ENCODE results near the gene MARK1. TPM values are rescaled to one million over a fixed set of nuclear protein-coding genes. Genes with fewer than 3 reads are reported as not detected.

The MARK1 gene
- total and polyA plus RNA-seq, 2 of the 13 experiments (the other 11 are each of a cell fraction or from before 2014, with no cell fraction given) = not detected

DNA sequence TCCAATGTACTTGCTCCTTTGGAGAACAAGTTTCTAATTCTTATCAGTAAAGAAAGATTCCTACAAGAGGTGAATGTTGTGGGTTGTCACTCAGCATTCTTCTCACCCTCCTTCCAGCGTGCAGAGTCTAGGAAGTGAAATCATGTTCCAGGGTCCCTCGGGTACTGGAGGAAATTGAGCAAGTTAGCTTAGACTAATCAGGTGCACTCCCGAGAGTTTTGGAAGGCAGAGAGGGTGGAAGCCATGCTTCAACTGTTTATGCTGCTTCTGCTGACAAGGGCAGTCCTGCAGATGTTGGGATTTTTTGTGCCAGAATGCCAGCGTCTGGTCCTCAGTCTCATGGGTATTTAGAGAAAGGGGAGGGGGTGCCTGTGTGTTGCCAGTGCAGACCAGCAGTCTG is 157.0 kb downstream of the MARK1 start:
- Histone ChIP-seq H3K36me3 (replicated peaks in 1 of 2; ENCODE audit: control insufficient read depth in 1 of 2, insufficient read depth in 2 of 2, low read length in 2 of 2) (no peaks in the 10 kb centered on the region), H3K79me2 (ENCODE audit: insufficient read depth, low read length) (no peaks in the 10 kb centered on the region), H3K4me2 (ENCODE audit: low read depth, low read length) (no peak overlapping the region), H2AFZ (ENCODE audit: low read length) (no peak overlapping the region), H3K4me3 (replicated peaks in 1 of 3; ENCODE audit: insufficient read depth in 1 of 3, low read depth in 2 of 3, low read length in 3 of 3) (no peak overlapping the region), H4K20me1 (ENCODE audit: insufficient read depth, low read length) (no peaks in the 10 kb centered on the region), H3K9ac (ENCODE audit: insufficient read depth, low read depth, low read length) (no peak overlapping the region), H3K9me3 (ENCODE audit: low read length) (no peaks in the 10 kb centered on the region), H3K4me1 (ENCODE audit: insufficient read depth, low read length) (peaks cover 18% of the 10 kb centered on the region), H3K27ac (ENCODE audit: extremely low read length, insufficient read depth, low read length) (no peak overlapping the region), H3K27me3 (ENCODE audit: control insufficient read depth in 1 of 2, insufficient read depth in 2 of 2, low read length in 2 of 2) (no peaks in the 10 kb centered on the region; a peak in 1 of 5 replicates)
- TF ChIP-seq ZNF562 (CRISPR knock-in tag; IDR thresholded peaks at IDR 0.05; ENCODE audit: borderline replicate concordance) (no peak), NCOA2 (CRISPR knock-in tag; IDR thresholded peaks at IDR 0.05) (no peak), YY1 (IDR thresholded peaks at IDR 0.05; ENCODE audit: insufficient read depth, insufficient replicate concordance, low read depth, low read length) (no peak), PLRG1 (conservative IDR thresholded peaks at IDR 0.05) (no peak), PAX8 (CRISPR knock-in tag; IDR thresholded peaks at IDR 0.05; ENCODE audit: borderline replicate concordance) (no peak), ZNF629 (CRISPR knock-in tag; conservative IDR thresholded peaks at IDR 0.05) (no peak), ZNF234 (CRISPR knock-in tag; conservative IDR thresholded peaks at IDR 0.05) (no peak), ZNF792 (CRISPR knock-in tag; IDR thresholded peaks at IDR 0.05) (no peak), ZNF235 (CRISPR knock-in tag; IDR thresholded peaks at IDR 0.05; ENCODE audit: borderline replicate concordance) (no peak), FOXA1 (IDR thresholded peaks at IDR 0.05) (no peak), FOXA1 (CRISPR knock-in tag; IDR thresholded peaks at IDR 0.05) (no peak), SSRP1 (CRISPR knock-in tag; IDR thresholded peaks at IDR 0.05) (no peak), ZNF788 (CRISPR knock-in tag; IDR thresholded peaks at IDR 0.05; ENCODE audit: borderline replicate concordance) (no peak), ERF (CRISPR knock-in tag; IDR thresholded peaks at IDR 0.05) (no peak), MAFF (IDR thresholded peaks at IDR 0.05; ENCODE audit: low read depth, low read length) (no peak), ARNT2 (CRISPR knock-in tag; IDR thresholded peaks at IDR 0.05; ENCODE audit: low read depth) (no peak), POLR2A (IDR thresholded peaks at IDR 0.05; ENCODE audit: insufficient read depth in 1 of 2, low read depth in 2 of 2, low read length in 2 of 2) (no peak), KLF11 (CRISPR knock-in tag; IDR thresholded peaks at IDR 0.05) (no peak), HDAC1 (CRISPR knock-in tag; IDR thresholded peaks at IDR 0.05) (no peak)
- 19% methylated on average over 4 of the region's 4 CpGs for WGBS (ENCODE audit: low lambda C conversion rate)
- ATAC-seq (no peak), DNase-seq (ENCODE audit: low spot score) (no peak), FAIRE-seq (no peak)
- ChIA-PET POLR2A (no interaction called here), CTCF (ENCODE audit: low intra/inter-chr PET ratio, low total read pairs) (no interaction called here)
- in situ Hi-C loops (cut with HindIII; ENCODE audit: extremely low pct_ligation_motif_present, low pct_unique_long_range_greater_than_20kb) = no loop called here
- BruUV-seq (replicated peaks) = no TSS peak
- intact Hi-C loops (cut with micrococcal nuclease; ENCODE audit: unreplicated experiment) = no loop called here
